ENCODE data around the gene TFDP2. TPM values are rescaled to one million over a fixed set of nuclear protein-coding genes. Genes with fewer than 3 reads are reported as not detected.
A peak's percentile ranks its signal among the peaks of the same experiment; 100 is the strongest.

TFDP2 gene
- total and polyA plus RNA-seq, 9 of the 15 experiments (the other 6 are each of a cell fraction or from before 2014, with no cell fraction given), result 95.6 to 179 (median 126) TPM

GRCh38 chr3:142022381-142022780, 127.0 kb downstream of the TFDP2 start (continued):
- TF ChIP-seq GTF2B (IDR thresholded peaks at IDR 0.05; ENCODE audit: extremely low read depth, insufficient read length) (no peak), ETS2 (tag; IDR thresholded peaks at IDR 0.05; ENCODE audit: borderline replicate concordance, poor library complexity, severe bottlenecking) (no peak), GABPB1 (CRISPR knock-in tag; IDR thresholded peaks at IDR 0.05) (no peak), TFAM (CRISPR knock-in tag; conservative IDR thresholded peaks at IDR 0.05) (no peak), MAFK (IDR thresholded peaks at IDR 0.05; ENCODE audit: low read length) (no peak), CBFB (CRISPR knock-in tag; IDR thresholded peaks at IDR 0.05) (no peak), ZNF551 (CRISPR knock-in tag; IDR thresholded peaks at IDR 0.05) (no peak), JUNB (CRISPR knock-in tag; conservative IDR thresholded peaks at IDR 0.05) (no peak), RREB1 (CRISPR knock-in tag; IDR thresholded peaks at IDR 0.05) (no peak), NFE2 (IDR thresholded peaks at IDR 0.05; ENCODE audit: low read depth) (no peak), BDP1 (IDR thresholded peaks at IDR 0.05; ENCODE audit: insufficient read depth, insufficient read length) (no peak), KAT7 (CRISPR knock-in tag; IDR thresholded peaks at IDR 0.05; ENCODE audit: borderline replicate concordance) (no peak), YBX1 (IDR thresholded peaks at IDR 0.05) (no peak), DIDO1 (tag; IDR thresholded peaks at IDR 0.05; ENCODE audit: low read depth) (no peak), ZBTB26 (CRISPR knock-in tag; IDR thresholded peaks at IDR 0.05) (no peak), STAT5A (IDR thresholded peaks at IDR 0.05; ENCODE audit: borderline replicate concordance, low read length) (peak; percentile 94), USF1 (CRISPR knock-in tag; IDR thresholded peaks at IDR 0.05) (no peak), ZNF740 (CRISPR knock-in tag; IDR thresholded peaks at IDR 0.05) (no peak), ZNF740 (tag; IDR thresholded peaks at IDR 0.05) (no peak)

Data from K562 (cell line).